Liver (tissue), 3 donors: ENCODE results near the gene NDUFB2.
"Not testable (repeated sequence)": the region's sequence is repeated elsewhere in the genome, so short reads cannot be mapped to it uniquely, and the experiment has no call there.

ENCODE experiments used
- EGR1 ChIP-seq, 2 donors: IDR thresholded peaks; 2 replicates each; pipeline ENCODE4 v1.6.1; 2016 to 2018; ENCODE audit warnings: antibody characterized with exemption in 2 of 2, low read depth in 2 of 2
- RAD21 ChIP-seq, 2 donors: IDR thresholded peaks; 2 replicates each; pipeline ENCODE4 v1.6.1; 2016; ENCODE audit warnings: antibody characterized with exemption in 2 of 2, mild to moderate bottlenecking in 2 of 2
- TAF1 ChIP-seq: conservative IDR thresholded peaks from 2 replicates; pipeline ENCODE4 v1.6.1; 2016; ENCODE audit warnings: antibody characterized with exemption, mild to moderate bottlenecking
- TF ChIP-seq, protein P1 (sequence below): fragments of 150-350 bp; IDR thresholded peaks from 2 replicates; pipeline ENCODE4 v1.5.1; 2017; ENCODE audit warnings: improper control_type of control experiment, low read depth, low read length; ENCODE audit not compliant: missing input control
- TF ChIP-seq, protein P2 (sequence below): IDR thresholded peaks from 2 replicates; pipeline ENCODE4 v1.6.1; 2016; ENCODE audit warnings: antibody characterized with exemption
- donor health status: healthy.
- donor health status: healthy.

DNA sequence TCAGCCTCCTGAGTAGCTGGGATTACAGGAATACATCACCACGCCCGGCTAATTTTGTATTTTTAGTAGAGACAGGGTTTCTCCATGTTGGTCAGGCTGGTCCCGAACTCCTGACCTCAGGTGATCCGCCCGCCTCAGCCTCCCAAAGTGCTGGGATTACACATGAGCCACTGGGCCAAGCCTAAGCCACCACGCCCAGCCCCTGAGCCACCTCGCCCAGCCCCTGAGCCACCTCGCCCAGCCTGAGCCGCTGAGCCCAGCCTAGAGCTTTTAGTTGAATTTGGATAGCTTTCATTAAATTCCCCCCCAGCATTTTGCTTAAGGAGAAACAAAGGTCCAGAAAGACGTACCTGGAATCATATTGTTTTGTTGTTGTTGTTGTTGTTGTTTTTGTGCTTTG lies 26.6 kb upstream of the NDUFB2 start:
- TF ChIP-seq EGR1 (IDR thresholded peaks at IDR 0.05; ENCODE audit: low read depth in 2 of 2); TAF1; RAD21 (IDR thresholded peaks at IDR 0.05): not testable (repeated sequence)
- TF ChIP-seq, protein P1, sequence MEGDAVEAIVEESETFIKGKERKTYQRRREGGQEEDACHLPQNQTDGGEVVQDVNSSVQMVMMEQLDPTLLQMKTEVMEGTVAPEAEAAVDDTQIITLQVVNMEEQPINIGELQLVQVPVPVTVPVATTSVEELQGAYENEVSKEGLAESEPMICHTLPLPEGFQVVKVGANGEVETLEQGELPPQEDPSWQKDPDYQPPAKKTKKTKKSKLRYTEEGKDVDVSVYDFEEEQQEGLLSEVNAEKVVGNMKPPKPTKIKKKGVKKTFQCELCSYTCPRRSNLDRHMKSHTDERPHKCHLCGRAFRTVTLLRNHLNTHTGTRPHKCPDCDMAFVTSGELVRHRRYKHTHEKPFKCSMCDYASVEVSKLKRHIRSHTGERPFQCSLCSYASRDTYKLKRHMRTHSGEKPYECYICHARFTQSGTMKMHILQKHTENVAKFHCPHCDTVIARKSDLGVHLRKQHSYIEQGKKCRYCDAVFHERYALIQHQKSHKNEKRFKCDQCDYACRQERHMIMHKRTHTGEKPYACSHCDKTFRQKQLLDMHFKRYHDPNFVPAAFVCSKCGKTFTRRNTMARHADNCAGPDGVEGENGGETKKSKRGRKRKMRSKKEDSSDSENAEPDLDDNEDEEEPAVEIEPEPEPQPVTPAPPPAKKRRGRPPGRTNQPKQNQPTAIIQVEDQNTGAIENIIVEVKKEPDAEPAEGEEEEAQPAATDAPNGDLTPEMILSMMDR, result not testable (repeated sequence)
- TF ChIP-seq, protein P2, sequence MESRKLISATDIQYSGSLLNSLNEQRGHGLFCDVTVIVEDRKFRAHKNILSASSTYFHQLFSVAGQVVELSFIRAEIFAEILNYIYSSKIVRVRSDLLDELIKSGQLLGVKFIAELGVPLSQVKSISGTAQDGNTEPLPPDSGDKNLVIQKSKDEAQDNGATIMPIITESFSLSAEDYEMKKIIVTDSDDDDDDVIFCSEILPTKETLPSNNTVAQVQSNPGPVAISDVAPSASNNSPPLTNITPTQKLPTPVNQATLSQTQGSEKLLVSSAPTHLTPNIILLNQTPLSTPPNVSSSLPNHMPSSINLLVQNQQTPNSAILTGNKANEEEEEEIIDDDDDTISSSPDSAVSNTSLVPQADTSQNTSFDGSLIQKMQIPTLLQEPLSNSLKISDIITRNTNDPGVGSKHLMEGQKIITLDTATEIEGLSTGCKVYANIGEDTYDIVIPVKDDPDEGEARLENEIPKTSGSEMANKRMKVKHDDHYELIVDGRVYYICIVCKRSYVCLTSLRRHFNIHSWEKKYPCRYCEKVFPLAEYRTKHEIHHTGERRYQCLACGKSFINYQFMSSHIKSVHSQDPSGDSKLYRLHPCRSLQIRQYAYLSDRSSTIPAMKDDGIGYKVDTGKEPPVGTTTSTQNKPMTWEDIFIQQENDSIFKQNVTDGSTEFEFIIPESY, result not testable (repeated sequence)
